HuH-7.5 (cell line): ENCODE data around the gene ZBTB7C.

Source experiments
- DNase-seq: peaks from one replicate; pipeline ENCODE4 v3.0.0; 2011; ENCODE audit warnings: low spot score

The ZBTB7C gene

DNA sequence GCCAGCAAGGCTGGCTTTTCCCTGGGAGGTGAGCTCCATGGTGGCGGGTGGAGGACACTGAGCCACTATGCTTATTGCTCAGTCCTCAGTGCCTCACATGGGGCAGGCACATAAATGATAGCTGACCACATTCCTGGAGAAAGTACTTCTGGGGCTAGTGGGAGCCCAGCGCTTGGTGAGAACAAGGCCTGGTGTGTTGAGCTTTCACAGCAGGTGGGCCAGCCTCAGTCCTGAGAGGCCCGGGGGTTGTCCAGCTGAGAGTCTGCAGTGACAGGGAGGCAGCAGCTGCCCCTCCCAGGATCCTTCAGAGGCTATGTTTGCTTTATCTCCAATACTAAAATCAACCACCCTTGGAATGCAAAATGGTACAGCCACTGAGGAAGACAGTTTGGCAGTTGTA lies 217.7 kb downstream of the ZBTB7C start:
- DNase-seq, result no peak

- no peak for DNase-seq
Measured at GRCh38 chr18:48190994-48191393, 218.2 kb downstream of the ZBTB7C start.

- DNase-seq, result no peak
Measured at GRCh38 chr18:48188609-48189008, 220.6 kb downstream of the ZBTB7C start.

DNA sequence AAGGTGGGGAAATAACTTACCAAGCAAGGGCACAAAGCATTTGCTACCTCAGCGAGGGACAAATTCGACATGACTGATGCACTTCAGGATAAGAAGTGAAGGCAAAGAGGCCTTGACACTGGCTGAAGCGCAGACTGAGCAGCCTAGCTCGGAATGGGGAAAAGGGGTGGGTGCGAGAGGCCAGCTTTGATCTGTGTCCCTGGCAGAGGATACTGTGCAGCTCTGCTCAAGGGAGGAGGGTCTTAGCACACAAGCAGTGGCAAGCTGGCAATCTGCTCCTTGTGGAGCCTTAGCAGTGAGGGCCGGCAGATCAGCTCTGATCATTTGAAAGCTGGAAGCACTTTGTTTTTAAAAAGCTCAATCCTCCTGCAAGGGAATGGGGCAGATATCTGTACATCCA lies 222.3 kb downstream of the ZBTB7C start:
- no peak for DNase-seq

- DNase-seq, result no peak
Measured at GRCh38 chr18:48186131-48186766, 222.9 kb downstream of the ZBTB7C start.

GRCh38 chr18:48184118-48184517 lies 225.1 kb downstream of the ZBTB7C start:
- no peak for DNase-seq

DNA sequence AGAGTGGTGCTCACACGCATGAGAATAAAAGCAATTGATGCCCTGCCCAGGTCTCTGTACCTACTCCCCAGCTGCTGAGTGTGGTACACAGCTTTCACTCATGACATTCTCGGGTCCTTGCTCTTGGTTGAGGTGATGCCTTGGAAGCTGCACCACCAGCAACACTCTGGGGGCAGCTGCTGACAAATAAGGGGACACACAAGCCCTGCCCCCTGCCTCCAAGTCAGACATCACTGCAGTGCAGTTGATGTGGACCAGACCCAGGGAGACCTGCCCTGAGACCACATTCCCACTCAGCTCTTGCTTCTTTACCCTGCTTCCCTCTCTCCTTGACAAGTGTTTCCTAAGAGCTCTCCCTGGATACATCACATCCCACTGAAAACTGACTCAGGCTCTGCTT lies 225.6 kb downstream of the ZBTB7C start:
- no peak for DNase-seq

- no peak for DNase-seq
Measured at GRCh38 chr18:48182779-48183178, 226.4 kb downstream of the ZBTB7C start.

DNA sequence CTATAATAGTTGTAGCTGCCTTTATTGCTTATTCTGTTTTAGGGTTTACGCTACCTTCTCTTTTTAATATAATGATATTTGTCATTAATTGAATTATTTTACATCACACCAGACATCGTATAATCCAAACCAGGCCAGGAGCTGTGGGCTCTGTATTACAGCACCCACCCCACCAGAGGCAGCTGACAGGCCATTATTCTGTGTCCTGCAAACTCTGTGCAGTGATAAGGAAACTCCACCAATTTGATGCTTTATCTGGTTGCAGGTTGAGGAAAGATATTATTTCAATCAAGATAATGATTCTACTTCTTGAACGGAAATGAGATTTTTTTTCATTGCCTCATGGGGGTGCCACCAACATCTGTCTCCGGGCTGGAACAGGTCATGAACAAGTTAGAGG lies 227.3 kb downstream of the ZBTB7C start:
- DNase-seq, result no peak

DNA sequence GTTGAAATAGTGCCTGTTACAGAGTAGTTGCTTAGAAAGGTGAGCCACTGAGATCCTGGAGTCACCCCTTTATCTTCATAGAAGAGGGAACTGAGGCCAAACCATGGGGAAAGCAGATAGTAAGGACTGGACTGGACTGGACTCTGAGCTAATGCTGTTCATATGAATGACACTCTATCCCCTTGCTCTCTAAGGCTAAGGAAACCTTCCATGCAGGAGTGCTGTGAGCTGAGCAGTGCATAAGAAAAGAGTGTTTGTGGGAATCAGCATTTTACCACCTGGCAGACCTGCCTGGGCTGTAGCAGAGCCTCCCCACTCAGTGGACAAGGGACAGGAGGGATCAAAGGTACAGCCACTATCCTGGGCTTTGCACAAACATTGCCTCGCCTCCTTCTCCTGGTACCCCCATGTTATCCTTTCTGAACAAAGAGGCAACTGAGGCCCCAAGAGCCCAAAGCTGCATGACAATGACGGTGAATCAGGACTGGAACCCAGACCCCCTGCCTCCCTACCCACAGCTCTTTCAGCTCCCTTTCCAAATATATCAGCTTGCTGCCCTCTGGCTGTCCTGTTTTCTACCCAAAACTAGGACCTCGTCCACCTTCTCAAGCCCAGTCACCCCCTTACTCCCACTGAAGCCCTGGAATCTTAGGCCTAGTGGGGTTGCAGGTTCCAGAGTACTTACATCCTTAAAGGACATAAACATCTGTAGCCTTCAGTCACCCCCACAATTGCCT lies 227.9 kb downstream of the ZBTB7C start:
- no peak for DNase-seq

DNA sequence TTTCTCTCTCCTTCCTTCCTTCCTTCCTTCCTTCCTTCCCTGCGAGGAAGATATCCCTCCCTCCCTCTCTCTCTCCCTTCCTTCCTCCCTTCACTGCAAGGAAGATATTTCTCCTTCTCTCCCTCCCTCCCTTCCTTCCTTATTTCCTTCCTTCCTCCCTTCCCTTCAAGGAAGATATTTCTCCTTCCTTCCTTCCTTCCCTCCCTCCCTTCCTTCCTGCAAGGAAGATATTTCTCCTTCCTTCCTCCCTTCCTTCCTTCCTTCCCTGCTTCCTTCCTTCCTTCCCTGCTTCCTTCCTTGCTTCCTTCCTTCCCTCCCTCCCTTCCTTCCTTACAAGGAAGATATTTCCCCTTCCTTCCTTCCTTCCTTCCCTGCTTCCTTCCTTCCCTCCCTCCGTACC lies 229.5 kb downstream of the ZBTB7C start:
- no peak for DNase-seq

DNA sequence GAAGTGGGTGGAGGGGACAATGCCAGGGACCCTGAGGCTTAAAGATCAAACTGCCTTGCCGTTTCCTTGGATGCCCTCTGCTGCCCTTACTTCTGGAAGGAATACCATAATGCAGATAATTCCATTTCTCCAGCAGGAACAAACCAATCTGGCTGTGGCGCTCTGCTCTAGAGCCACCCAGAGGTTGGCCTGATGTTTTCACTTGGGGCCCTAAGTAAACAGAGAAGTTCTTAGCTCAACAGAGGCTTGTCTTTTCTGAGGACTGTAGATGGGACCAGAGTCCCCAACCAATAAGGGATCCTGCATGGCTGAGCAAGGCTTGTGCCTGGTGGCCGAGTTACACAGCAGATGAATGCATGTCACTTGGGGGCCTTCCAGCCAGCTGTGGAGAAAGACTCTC lies 230.2 kb downstream of the ZBTB7C start:
- DNase-seq, result no peak

DNA sequence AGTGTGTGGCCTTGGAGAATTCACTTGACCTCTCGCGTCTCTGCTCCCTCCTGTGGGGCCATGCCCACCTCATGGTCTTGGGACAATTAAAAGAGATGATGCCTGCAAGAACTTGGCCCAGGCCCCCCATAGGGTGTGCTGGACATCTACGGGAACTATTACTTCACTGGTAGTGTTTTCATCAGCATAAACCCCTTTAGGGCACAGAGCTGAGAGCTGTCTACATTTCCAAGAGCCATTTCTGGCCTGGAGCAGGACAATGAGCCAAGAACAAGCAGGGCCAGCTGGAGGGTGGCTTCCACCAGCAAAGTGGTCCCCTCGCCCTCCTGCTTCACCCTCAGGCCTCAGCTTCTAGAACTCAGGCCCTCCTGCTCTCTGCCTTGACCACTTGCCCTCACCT lies 232.3 kb downstream of the ZBTB7C start:
- no peak for DNase-seq

- no peak for DNase-seq
Measured at GRCh38 chr18:48173557-48173956, 235.6 kb downstream of the ZBTB7C start.

DNA sequence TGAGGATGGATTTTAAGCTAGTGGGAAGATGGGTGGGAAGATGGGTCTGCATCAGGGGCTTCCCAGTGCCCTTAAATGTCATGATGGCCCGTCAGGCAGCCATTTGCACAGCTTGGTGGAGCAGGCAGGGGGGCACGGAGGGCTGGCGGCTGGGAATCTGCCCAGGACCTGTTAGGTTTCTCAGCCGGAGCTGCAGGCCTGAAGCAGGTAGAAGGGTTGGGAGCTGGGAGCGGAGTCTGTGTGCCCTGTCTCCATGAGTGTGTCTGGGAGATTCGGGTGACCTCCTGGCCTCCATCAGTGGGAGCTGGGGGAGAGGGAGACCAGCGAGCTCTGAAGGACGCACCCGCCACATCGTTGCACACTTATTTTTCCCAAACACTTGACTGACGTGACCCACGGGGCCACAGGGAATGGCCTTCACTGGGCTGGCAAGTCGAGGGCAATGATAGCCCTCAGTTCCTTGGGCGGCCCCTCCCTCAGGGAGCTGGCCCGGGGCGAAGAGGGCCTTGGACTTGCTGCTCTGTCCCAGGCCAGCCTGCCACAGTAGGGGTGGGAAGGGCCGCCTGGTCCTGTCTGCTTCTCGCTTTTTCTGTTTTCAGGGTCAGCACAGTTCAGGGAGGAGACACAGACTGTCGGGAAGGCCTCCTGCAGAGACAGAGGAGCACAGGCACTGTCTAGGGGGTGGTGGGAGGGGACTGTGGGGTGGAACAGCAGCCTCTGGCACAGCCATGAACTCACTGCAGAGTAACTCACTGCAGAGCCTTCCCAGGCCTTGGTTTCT lies 236.8 kb downstream of the ZBTB7C start:
- DNase-seq, result no peak

GRCh38 chr18:48171490-48172188 lies 237.5 kb downstream of the ZBTB7C start:
- no peak for DNase-seq

GRCh38 chr18:48170651-48171050 lies 238.5 kb downstream of the ZBTB7C start:
- no peak for DNase-seq

DNA sequence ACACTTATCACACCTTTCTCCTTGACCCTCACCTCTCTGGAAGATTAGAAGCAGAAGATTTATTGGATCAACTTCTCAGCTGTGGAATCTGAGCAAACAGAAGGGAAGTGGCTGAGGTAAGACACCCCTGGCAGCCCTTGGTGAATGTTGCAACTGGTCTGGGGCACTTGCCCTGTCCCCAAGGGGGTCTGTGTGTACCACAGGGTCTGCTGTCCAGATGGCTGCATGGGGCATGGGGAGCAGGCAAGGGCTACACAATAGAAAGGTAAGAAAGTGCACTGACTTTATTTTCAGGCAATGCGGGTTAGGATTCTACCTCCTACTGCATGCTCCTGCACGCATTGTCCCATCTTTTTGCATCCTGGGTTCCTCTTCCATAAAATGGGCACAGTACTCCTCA lies 240.3 kb downstream of the ZBTB7C start:
- DNase-seq, result no peak

GRCh38 chr18:48167897-48168253 lies 241.3 kb downstream of the ZBTB7C start:
- peak; percentile 48 for DNase-seq

- no peak for DNase-seq
Measured at GRCh38 chr18:48166336-48166875, 242.8 kb downstream of the ZBTB7C start.

DNA sequence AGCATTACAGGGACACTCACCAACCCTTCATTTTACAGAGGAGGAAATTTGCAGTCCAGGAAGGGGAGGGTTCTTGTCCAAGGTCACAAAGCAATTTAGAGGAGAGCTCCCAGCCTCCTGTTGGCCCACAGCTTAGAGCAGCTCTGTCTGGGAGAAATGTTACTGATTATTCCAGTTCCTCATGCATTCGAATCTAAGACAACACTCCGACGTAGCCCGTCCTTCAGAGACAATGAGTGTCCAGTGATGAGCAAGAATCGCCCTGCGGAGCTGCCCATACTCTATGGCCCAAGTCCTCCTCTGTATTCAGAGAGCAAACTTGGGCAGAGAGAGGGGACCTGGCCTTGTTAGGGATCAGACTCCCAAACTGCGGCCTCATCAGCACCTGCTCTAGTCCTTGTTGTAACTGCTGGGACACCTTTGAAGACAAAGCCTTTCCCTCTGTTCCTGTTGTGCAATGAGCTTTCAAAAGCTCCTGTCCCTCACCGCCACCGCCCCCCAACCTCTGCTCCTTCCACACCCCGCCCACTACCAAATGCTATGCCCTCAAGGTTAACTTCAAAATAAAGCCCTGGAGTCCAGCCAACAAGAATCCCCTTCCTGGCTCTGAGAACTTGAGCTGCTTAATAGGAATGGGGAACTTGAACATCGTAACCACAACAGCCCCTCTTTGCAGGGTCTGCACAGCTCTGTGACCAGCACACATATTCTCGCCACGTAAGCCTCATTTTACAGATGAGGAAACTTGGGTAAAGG lies 243.9 kb downstream of the ZBTB7C start:
- DNase-seq, result no peak

DNA sequence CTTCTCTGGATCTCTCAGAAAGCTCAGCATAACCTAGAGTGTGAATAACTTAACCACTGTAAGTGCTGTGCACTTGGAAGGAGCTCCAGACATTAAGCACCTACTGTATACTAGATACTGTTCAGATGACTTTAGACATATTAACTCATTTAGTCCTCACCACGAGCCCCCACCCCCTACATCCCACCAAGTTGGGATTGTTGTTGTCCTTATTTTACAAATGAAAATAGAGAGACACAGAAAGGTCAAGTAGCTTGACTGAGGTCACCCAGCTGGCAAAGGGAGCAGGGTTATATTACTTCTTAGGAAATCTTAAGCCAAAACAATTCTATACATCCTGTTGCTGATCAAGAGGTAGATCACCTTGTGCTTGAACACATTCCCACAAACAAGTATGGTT lies 244.5 kb downstream of the ZBTB7C start:
- no peak for DNase-seq
